Measurements from ENCODE around the gene KLHL22.
"Not testable (repeated sequence)": the region's sequence is repeated elsewhere in the genome, so short reads cannot be mapped to it uniquely, and the experiment has no call there.

DNA sequence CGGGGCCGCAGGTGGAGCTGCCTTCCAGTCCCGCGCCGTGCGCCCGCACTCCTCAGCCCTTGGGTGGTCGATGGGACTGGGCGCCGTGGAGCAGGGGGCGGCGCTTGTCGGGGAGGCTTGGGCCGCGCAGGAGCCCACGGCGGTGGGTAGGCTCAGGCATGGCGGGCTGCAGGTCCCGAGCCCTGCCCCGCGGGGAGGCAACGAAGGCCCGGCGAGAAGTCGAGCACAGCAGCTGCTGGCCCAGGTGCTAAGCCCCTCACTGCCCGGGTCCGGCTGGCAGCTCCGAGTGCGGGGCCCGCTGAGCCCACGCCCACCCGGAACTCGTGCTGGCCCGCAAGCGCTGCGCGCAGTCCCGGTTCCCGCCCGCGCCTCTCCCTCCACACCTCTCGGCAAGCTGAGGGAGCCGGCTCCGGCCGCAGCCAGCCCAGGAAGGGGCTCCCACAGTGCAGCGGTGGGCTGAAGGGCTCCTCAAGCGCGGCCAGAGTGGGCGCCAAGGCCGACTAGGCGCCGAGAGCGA is 103.2 kb downstream of the KLHL22 start:
- TF ChIP-seq, protein P1, sequence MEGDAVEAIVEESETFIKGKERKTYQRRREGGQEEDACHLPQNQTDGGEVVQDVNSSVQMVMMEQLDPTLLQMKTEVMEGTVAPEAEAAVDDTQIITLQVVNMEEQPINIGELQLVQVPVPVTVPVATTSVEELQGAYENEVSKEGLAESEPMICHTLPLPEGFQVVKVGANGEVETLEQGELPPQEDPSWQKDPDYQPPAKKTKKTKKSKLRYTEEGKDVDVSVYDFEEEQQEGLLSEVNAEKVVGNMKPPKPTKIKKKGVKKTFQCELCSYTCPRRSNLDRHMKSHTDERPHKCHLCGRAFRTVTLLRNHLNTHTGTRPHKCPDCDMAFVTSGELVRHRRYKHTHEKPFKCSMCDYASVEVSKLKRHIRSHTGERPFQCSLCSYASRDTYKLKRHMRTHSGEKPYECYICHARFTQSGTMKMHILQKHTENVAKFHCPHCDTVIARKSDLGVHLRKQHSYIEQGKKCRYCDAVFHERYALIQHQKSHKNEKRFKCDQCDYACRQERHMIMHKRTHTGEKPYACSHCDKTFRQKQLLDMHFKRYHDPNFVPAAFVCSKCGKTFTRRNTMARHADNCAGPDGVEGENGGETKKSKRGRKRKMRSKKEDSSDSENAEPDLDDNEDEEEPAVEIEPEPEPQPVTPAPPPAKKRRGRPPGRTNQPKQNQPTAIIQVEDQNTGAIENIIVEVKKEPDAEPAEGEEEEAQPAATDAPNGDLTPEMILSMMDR (conservative IDR thresholded peaks at IDR 0.05; ENCODE audit: low read length): not testable (repeated sequence)
- not testable (repeated sequence) for TF ChIP-seq EZH2phosphoT487 (IDR thresholded peaks at IDR 0.05; ENCODE audit: borderline replicate concordance)

Measured in Loucy (cell line).